Astrocyte (in vitro differentiated cells and primary cell): ENCODE measurements around the gene SH3BP4.

Experiments used
- EZH2 ChIP-seq: IDR thresholded peaks from 2 replicates; pipeline ENCODE4 v1.6.1; 2012; ENCODE audit warnings: mild to moderate bottlenecking, low read length, inconsistent platforms; ENCODE audit not compliant: insufficient read depth
- TF ChIP-seq, protein P1 (sequence below): IDR thresholded peaks from 2 replicates; pipeline ENCODE4 v1.5.1; 2011; ENCODE audit warnings: low read depth, mild to moderate bottlenecking, inconsistent platforms, low read length, moderate library complexity; ENCODE audit not compliant: insufficient read depth

DNA sequence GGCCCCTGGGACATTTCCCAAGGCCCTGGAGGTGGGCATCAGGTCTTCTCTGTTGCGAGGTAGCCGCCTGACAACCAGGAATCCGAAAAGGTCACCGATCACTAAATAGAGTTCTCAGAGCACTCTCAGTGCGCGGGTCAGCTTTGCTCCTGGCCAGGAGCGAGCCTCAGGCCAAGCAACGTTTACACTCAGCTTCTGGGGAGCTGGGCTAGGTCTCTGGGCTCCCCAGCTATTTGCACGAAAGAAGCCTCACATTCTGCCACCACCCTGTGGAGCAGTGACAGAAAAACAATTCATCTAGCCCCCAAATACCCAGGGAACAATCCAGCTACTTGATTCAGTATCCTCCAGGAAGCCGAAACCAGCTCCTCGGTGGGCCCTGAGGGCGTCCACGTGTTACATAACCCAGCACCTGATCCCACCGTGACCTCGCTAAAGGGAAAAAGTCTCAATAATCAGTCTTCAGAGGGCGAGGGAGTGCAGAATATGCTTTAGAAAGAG, 3.3 kb downstream of the SH3BP4 start:
- TF ChIP-seq, protein P1, sequence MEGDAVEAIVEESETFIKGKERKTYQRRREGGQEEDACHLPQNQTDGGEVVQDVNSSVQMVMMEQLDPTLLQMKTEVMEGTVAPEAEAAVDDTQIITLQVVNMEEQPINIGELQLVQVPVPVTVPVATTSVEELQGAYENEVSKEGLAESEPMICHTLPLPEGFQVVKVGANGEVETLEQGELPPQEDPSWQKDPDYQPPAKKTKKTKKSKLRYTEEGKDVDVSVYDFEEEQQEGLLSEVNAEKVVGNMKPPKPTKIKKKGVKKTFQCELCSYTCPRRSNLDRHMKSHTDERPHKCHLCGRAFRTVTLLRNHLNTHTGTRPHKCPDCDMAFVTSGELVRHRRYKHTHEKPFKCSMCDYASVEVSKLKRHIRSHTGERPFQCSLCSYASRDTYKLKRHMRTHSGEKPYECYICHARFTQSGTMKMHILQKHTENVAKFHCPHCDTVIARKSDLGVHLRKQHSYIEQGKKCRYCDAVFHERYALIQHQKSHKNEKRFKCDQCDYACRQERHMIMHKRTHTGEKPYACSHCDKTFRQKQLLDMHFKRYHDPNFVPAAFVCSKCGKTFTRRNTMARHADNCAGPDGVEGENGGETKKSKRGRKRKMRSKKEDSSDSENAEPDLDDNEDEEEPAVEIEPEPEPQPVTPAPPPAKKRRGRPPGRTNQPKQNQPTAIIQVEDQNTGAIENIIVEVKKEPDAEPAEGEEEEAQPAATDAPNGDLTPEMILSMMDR = no peak
- no peak for TF ChIP-seq EZH2
